Astrocyte (in vitro differentiated cells and primary cell): ENCODE results near the gene GRB10. TPM values are rescaled to one million over a fixed set of nuclear protein-coding genes. Genes with fewer than 3 reads are reported as not detected.
A peak's percentile ranks its signal among the peaks of the same experiment; 100 is the strongest.

Source experiments
- DNase-seq: peaks from one replicate; pipeline ENCODE4 v3.0.0-alpha.2; 2010; ENCODE audit warnings: low read depth
- FAIRE-seq: peaks from 2 replicates; lab custom pipeline; 2011; peaks lifted over from hg19 to GRCh38; lab: Jason Lieb, UNC
- H2AFZ ChIP-seq: 2 replicates; pipeline ENCODE4 v1.6.0; 2012; ENCODE audit warnings: low read depth, low read length, inconsistent platforms
- H3K27ac ChIP-seq: 2 replicates; pipeline ENCODE4 v1.5.1; 2011; ENCODE audit warnings: low read depth, low read length, inconsistent platforms
- H3K27me3 ChIP-seq: 2 replicates; pipeline ENCODE4 v1.6.0; 2011; ENCODE audit warnings: low read length, inconsistent platforms; ENCODE audit not compliant: insufficient read depth
- H3K36me3 ChIP-seq: 2 replicates; pipeline ENCODE4 v1.5.1; 2011; ENCODE audit warnings: low read length, inconsistent platforms; ENCODE audit not compliant: insufficient read depth
- H3K4me1 ChIP-seq: 2 replicates; pipeline ENCODE4 v1.5.1; 2011; ENCODE audit warnings: low read length, inconsistent platforms; ENCODE audit not compliant: insufficient read depth
- H3K4me2 ChIP-seq: 2 replicates; pipeline ENCODE4 v1.6.0; 2012; ENCODE audit warnings: low read length, inconsistent platforms
- H3K4me3 ChIP-seq: 2 replicates; pipeline ENCODE4 v1.5.1; 2011; ENCODE audit warnings: low read depth, mild to moderate bottlenecking, low read length, inconsistent platforms; ENCODE audit not compliant: insufficient read depth
- H3K79me2 ChIP-seq: 2 replicates; pipeline ENCODE4 v1.6.0; 2012; ENCODE audit warnings: mild to moderate bottlenecking, low read length, inconsistent platforms; ENCODE audit not compliant: insufficient read depth
- H3K9ac ChIP-seq: 2 replicates; pipeline ENCODE4 v1.6.0; 2012; ENCODE audit warnings: mild to moderate bottlenecking, low read length, inconsistent platforms
- H3K9me3 ChIP-seq: 2 replicates; pipeline ENCODE4 v1.5.1; 2012; ENCODE audit warnings: low read depth, mild to moderate bottlenecking, low read length, inconsistent platforms; ENCODE audit not compliant: insufficient read depth
- H4K20me1 ChIP-seq: 2 replicates; pipeline ENCODE4 v1.6.0; 2012; ENCODE audit warnings: low read length, inconsistent platforms; ENCODE audit not compliant: insufficient read depth
- H3K27ac Mint-ChIP-seq: one replicate; pipeline ENCODE4 v1.8.0; 2021; ENCODE audit warnings: mild to moderate bottlenecking, mixed read lengths; ENCODE audit not compliant: unreplicated experiment
- H3K27me3 Mint-ChIP-seq: one replicate; pipeline ENCODE4 v1.8.0; 2021; ENCODE audit warnings: low read depth, mixed read lengths; ENCODE audit not compliant: unreplicated experiment
- H3K36me3 Mint-ChIP-seq: one replicate; pipeline ENCODE4 v1.8.0; 2021; ENCODE audit warnings: low read depth, mixed read lengths; ENCODE audit not compliant: unreplicated experiment
- H3K4me1 Mint-ChIP-seq: one replicate; pipeline ENCODE4 v1.8.0; 2021; ENCODE audit warnings: low read depth, mixed read lengths; ENCODE audit not compliant: unreplicated experiment
- H3K4me3 Mint-ChIP-seq: one replicate; pipeline ENCODE4 v1.8.0; 2021; ENCODE audit warnings: mild to moderate bottlenecking, moderate library complexity, mixed read lengths; ENCODE audit not compliant: unreplicated experiment
- H3K9me3 Mint-ChIP-seq: one replicate; pipeline ENCODE4 v1.8.0; 2021; ENCODE audit warnings: mild to moderate bottlenecking, mixed read lengths; ENCODE audit not compliant: unreplicated experiment
- EZH2 ChIP-seq: IDR thresholded peaks from 2 replicates; pipeline ENCODE4 v1.6.1; 2012; ENCODE audit warnings: mild to moderate bottlenecking, low read length, inconsistent platforms; ENCODE audit not compliant: insufficient read depth
- total RNA-seq: library from RNA; stranded (reverse); gene quantifications from 2 replicates; pipeline ENCODE4 v1.2.1, GENCODE V29; 2021
- TF ChIP-seq, protein P1 (sequence below): IDR thresholded peaks from 2 replicates; pipeline ENCODE4 v1.5.1; 2011; ENCODE audit warnings: low read depth, mild to moderate bottlenecking, inconsistent platforms, low read length, moderate library complexity; ENCODE audit not compliant: insufficient read depth

Gene GRB10
- total RNA-seq, 1 donor from 2014 or later, result 81.9 TPM

- Mint-ChIP-seq H3K9me3 (no peaks in the 10 kb centered on the region), H3K4me1 (peaks cover 44% of the 10 kb centered on the region), H3K36me3 (peaks cover 24% of the 10 kb centered on the region), H3K27ac (peak overlapping the region; percentile 83), H3K4me3 (no peak overlapping the region), H3K27me3 (no peaks in the 10 kb centered on the region)
- no peaks in the 10 kb centered on the region for H3K27me3 ChIP-seq
- H3K4me3 ChIP-seq, result no peak overlapping the region
- H4K20me1 ChIP-seq, result peaks cover 95% of the 10 kb centered on the region
- no peak overlapping the region for H3K9ac ChIP-seq
- H3K36me3 ChIP-seq, result no peaks in the 10 kb centered on the region
- no peaks in the 10 kb centered on the region for H3K4me1 ChIP-seq
- H3K4me2 ChIP-seq, result no peak overlapping the region
- no peaks in the 10 kb centered on the region for H3K9me3 ChIP-seq
- FAIRE-seq, result no peak
- no peak for DNase-seq
- TF ChIP-seq, protein P1, sequence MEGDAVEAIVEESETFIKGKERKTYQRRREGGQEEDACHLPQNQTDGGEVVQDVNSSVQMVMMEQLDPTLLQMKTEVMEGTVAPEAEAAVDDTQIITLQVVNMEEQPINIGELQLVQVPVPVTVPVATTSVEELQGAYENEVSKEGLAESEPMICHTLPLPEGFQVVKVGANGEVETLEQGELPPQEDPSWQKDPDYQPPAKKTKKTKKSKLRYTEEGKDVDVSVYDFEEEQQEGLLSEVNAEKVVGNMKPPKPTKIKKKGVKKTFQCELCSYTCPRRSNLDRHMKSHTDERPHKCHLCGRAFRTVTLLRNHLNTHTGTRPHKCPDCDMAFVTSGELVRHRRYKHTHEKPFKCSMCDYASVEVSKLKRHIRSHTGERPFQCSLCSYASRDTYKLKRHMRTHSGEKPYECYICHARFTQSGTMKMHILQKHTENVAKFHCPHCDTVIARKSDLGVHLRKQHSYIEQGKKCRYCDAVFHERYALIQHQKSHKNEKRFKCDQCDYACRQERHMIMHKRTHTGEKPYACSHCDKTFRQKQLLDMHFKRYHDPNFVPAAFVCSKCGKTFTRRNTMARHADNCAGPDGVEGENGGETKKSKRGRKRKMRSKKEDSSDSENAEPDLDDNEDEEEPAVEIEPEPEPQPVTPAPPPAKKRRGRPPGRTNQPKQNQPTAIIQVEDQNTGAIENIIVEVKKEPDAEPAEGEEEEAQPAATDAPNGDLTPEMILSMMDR, result no peak
- H2AFZ ChIP-seq, result no peak overlapping the region
- peaks cover 72% of the 10 kb centered on the region for H3K79me2 ChIP-seq
- no peak overlapping the region for H3K27ac ChIP-seq
These were observed 133.3 kb downstream of the GRB10 start for GRCh38 chr7:50649259-50649885.

DNA sequence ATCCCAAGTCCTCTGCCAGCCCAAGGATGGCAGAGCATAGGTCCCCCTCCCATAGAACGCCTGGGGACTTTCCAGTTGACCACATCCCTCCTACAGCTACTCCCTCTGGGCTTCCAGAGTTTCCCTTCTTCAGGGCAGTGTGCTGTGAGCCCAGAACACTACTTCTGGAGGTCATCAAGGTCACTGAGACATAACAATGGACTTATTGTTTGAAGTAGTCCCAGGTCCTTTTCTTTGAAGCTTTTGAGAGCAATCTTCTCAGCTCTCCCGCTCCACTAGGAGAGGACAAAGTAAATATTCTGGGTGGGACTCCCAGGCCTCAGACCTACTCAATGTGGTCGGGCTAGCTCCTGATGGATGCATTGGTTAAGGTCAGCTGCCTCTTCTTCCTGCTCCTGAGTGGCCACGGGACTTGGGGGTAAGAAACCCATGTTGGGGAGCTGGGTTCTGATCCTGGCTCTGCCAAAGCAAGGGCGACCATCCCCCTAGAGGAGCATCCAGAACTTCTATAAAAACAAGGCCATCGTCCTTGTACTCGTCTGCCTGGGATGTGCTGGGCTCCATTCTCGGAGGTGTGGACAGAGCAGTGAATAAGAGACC is 134.0 kb downstream of the GRB10 start:
- peak overlapping the region; percentile 35 for H3K27ac Mint-ChIP-seq

More for the DNA sequence above, 134.0 kb downstream of the GRB10 start:
- no peaks in the 10 kb centered on the region for H3K27me3 ChIP-seq
- H3K36me3 ChIP-seq, result no peaks in the 10 kb centered on the region
- FAIRE-seq (no peak), DNase-seq (no peak)
- H3K4me3 ChIP-seq, result no peak overlapping the region
- peaks cover 95% of the 10 kb centered on the region for H4K20me1 ChIP-seq
- peaks cover 41% of the 10 kb centered on the region for H3K4me1 Mint-ChIP-seq
- peaks cover 72% of the 10 kb centered on the region for H3K79me2 ChIP-seq
- no peak overlapping the region for H3K4me3 Mint-ChIP-seq
- H2AFZ ChIP-seq, result no peak overlapping the region
- H3K27me3 Mint-ChIP-seq, result no peaks in the 10 kb centered on the region
- H3K9me3 ChIP-seq, result no peaks in the 10 kb centered on the region
- TF ChIP-seq, protein P1, result no peak
- no peak for TF ChIP-seq EZH2
- H3K36me3 Mint-ChIP-seq, result peaks cover 24% of the 10 kb centered on the region
- H3K4me1 ChIP-seq, result no peaks in the 10 kb centered on the region
- H3K27ac ChIP-seq, result no peak overlapping the region
- no peak overlapping the region for H3K4me2 ChIP-seq
- no peaks in the 10 kb centered on the region for H3K9me3 Mint-ChIP-seq
- H3K9ac ChIP-seq, result no peak overlapping the region
